Testis (tissue), 3 donors: ENCODE data around the gene TWF2. TPM values are rescaled to one million over a fixed set of nuclear protein-coding genes. Genes with fewer than 3 reads are reported as not detected.

Source experiments
- DNase-seq: peaks from one replicate; pipeline ENCODE4 v3.0.0-alpha.2; 2019
- H3K27ac ChIP-seq, 2 donors: fragments of 200-600 bp; sonication (generic); one replicate each; pipeline ENCODE4 v1.5.1; 2019
- H3K27me3 ChIP-seq: fragments of 200-600 bp; sonication (generic); one replicate; pipeline ENCODE4 v1.5.1; 2019
- H3K36me3 ChIP-seq: fragments of 200-600 bp; sonication (generic); one replicate; pipeline ENCODE4 v1.5.1; 2017; ENCODE audit warnings: low read depth; ENCODE audit errors: missing control alignments
- H3K4me1 ChIP-seq: fragments of 200-600 bp; sonication (generic); one replicate; pipeline ENCODE4 v1.5.1; 2019
- H3K4me3 ChIP-seq, 2 donors: fragments of 200-600 bp; sonication (generic); one replicate each; pipeline ENCODE4 v1.5.1; 2017 to 2019
- H3K9me3 ChIP-seq: fragments of 200-600 bp; sonication (generic); one replicate; pipeline ENCODE4 v1.5.1; 2017
- CTCF ChIP-seq, 3 experiments: fragments of 450-650 bp in 2 of 3; fragments of 200-600 bp in 1 of 3; sonication (generic) in 1 of 3; IDR thresholded peaks; one replicate each; pipeline ENCODE4 v1.5.1; 2016 to 2019; ENCODE audit warnings: antibody characterized with exemption in 3 of 3, mild to moderate bottlenecking in 2 of 3, moderate library complexity in 1 of 3
- POLR2A ChIP-seq: fragments of 450-650 bp; IDR thresholded peaks from one replicate; pipeline ENCODE4 v1.6.1; 2017; ENCODE audit warnings: antibody characterized with exemption, mild to moderate bottlenecking, moderate library complexity
- WGBS, 2 donors: methylation state at CpG; one replicate each; pipeline ENCODE4 v1.1.5; 2018; 5-methylcytosine and 5-hydroxymethylcytosine counted together
- intact Hi-C: fragments of 100-400 bp; cut with DNase I; formaldehyde crosslinking; loops from one replicate; pipeline ENCODE4 v1.15.1; 2023; ENCODE audit warnings: low total_unique reads
- polyA plus RNA-seq: library from polyadenylated mRNA; stranded (reverse); fragments of 350-450 nt; fragmentation: Illumina TruSeq; extraction: RNeasy Lipid Tissue Mini Kit (QIAGEN cat#74804); gene quantifications from one replicate; pipeline ENCODE4 v1.2.3, GENCODE V29; 2014; ENCODE audit warnings: low read depth, low replicate concordance; ENCODE audit not compliant: insufficient read depth
- total RNA-seq, 2 donors: library from RNA; depleted of rRNA; stranded (reverse); fragments of >200 nt; gene quantifications; one replicate each; pipeline ENCODE4 v1.2.3, GENCODE V29; 2016

Gene TWF2
- total and polyA plus RNA-seq, 3 donors from 2014 or later = 30.0 to 58.1 (median 36.5) TPM

- intact Hi-C loops = no loop called here
- no peak for TF ChIP-seq POLR2A
- H3K9me3 ChIP-seq = no peaks in the 10 kb centered on the region
- no peaks in the 10 kb centered on the region for H3K36me3 ChIP-seq
- no peak for DNase-seq
- no peaks in the 10 kb centered on the region for H3K27me3 ChIP-seq
- H3K27ac ChIP-seq = peak overlapping the region; percentile 32 to 79
- peak overlapping the region; percentile 43 to 66 for H3K4me3 ChIP-seq
- WGBS, 2 donors = 11 to 33% methylated on average over 3 to 8 of the region's 8 CpGs
- H3K4me1 ChIP-seq = peaks cover 11% of the 10 kb centered on the region
These were observed 7.3 kb upstream of the TWF2 start for GRCh38 chr3:52246264-52246620.

- H3K4me3 ChIP-seq = peak within 1 kb of the TSS; percentile 60 to 66
- H3K27me3 ChIP-seq = no peaks in the 10 kb centered on the region
- H3K27ac ChIP-seq = peak within 1 kb of the TSS; percentile 53 to 79
- DNase-seq = no peak
- H3K9me3 ChIP-seq = no peaks in the 10 kb centered on the region
- WGBS, 2 donors = 1 to 3% methylated on average over 25 to 78 of the region's 98 CpGs
- intact Hi-C loops = no loop called here
- no peaks in the 10 kb centered on the region for H3K36me3 ChIP-seq
- TF ChIP-seq CTCF (IDR thresholded peaks at IDR 0.05) = no peak
- TF ChIP-seq POLR2A = no peak
- peaks cover 11% of the 10 kb centered on the region for H3K4me1 ChIP-seq
These were observed 6.6 kb upstream of the TWF2 start, which contains the start of gene PPM1M for GRCh38 chr3:52245322-52246263. TSS of gene PPM1M (plus strand) at chr3:52245759. CDS start at chr3:52245825, 66 bp downstream.

GRCh38 chr3:52243791-52244628, 5.1 kb upstream of the TWF2 start:
- H3K9me3 ChIP-seq = no peaks in the 10 kb centered on the region
- H3K27me3 ChIP-seq = no peaks in the 10 kb centered on the region
- 67 to 84% methylated on average over 7 to 9 of the region's 9 CpGs for WGBS, 2 donors
- TF ChIP-seq CTCF (IDR thresholded peaks at IDR 0.05) = no peak
- no peak for TF ChIP-seq POLR2A
- no peaks in the 10 kb centered on the region for H3K36me3 ChIP-seq
- H3K27ac ChIP-seq = no peak overlapping the region
- H3K4me3 ChIP-seq = no peak overlapping the region
- peaks cover 21% of the 10 kb centered on the region for H3K4me1 ChIP-seq
- no peak for DNase-seq
- intact Hi-C loops = no loop called here

GRCh38 chr3:52242039-52242438, 3.1 kb upstream of the TWF2 start:
- no peak overlapping the region for H3K27ac ChIP-seq
- WGBS, 2 donors = 83 to 85% methylated on average over 1 of the region's 1 CpG
- TF ChIP-seq CTCF (IDR thresholded peaks at IDR 0.05) (no peak), POLR2A (no peak)
- no peaks in the 10 kb centered on the region for H3K9me3 ChIP-seq
- DNase-seq = no peak
- no peak overlapping the region for H3K4me3 ChIP-seq
- no peaks in the 10 kb centered on the region for H3K27me3 ChIP-seq
- H3K36me3 ChIP-seq = no peaks in the 10 kb centered on the region
- peaks cover 35% of the 10 kb centered on the region for H3K4me1 ChIP-seq
- intact Hi-C loops = no loop called here

GRCh38 chr3:52240886-52241370, 2.0 kb upstream of the TWF2 start:
- no peaks in the 10 kb centered on the region for H3K27me3 ChIP-seq
- intact Hi-C loops = no loop called here
- no peak overlapping the region for H3K4me3 ChIP-seq
- no peak for DNase-seq
- no peaks in the 10 kb centered on the region for H3K9me3 ChIP-seq
- no peaks in the 10 kb centered on the region for H3K36me3 ChIP-seq
- peaks cover 38% of the 10 kb centered on the region for H3K4me1 ChIP-seq
- TF ChIP-seq CTCF (IDR thresholded peaks at IDR 0.05) (no peak), POLR2A (no peak)
- no peak overlapping the region for H3K27ac ChIP-seq
- 83 to 85% methylated on average over 4 of the region's 4 CpGs for WGBS, 2 donors
